Keratinocyte (primary cell): Measurements from ENCODE around the gene SLC10A6.

Experiments
- EZH2 ChIP-seq: IDR thresholded peaks from one replicate; pipeline ENCODE4 v1.6.1; 2012; ENCODE audit warnings: inconsistent platforms, mild to moderate bottlenecking, low read length, moderate library complexity
- TF ChIP-seq, protein P1 (sequence below), 3 experiments: IDR thresholded peaks in 1 of 3; conservative IDR thresholded peaks in 1 of 3; optimal IDR thresholded peaks in 1 of 3; 2 replicates in 2 of 3; 3 replicates in 1 of 3; pipeline versions ENCODE3 to v1.5.1; 2011; ENCODE audit warnings: low read length in 3 of 3, mild to moderate bottlenecking in 3 of 3, moderate library complexity in 2 of 3, control low read depth in 1 of 3, inconsistent platforms in 1 of 3; ENCODE audit not compliant: insufficient read depth in 2 of 3; ENCODE audit errors: extremely low read depth in 1 of 3

DNA sequence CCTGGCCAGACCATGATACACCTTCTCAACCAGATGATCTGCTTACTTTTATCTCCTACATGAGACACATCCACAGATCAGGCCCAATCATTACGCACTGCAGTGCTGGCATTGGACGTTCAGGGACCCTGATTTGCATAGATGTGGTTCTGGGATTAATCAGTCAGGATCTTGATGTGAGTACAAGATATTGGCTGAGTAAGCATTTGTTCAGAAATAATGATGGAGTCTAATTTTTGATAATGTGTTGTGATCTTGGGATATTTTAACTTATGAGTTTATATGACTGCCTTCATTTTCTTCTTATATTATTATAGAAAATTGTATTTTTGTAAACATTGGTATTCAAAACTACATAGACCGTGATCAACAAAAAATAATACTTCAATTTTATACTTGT is 39.4 kb downstream of the SLC10A6 start:
- TF ChIP-seq, protein P1, sequence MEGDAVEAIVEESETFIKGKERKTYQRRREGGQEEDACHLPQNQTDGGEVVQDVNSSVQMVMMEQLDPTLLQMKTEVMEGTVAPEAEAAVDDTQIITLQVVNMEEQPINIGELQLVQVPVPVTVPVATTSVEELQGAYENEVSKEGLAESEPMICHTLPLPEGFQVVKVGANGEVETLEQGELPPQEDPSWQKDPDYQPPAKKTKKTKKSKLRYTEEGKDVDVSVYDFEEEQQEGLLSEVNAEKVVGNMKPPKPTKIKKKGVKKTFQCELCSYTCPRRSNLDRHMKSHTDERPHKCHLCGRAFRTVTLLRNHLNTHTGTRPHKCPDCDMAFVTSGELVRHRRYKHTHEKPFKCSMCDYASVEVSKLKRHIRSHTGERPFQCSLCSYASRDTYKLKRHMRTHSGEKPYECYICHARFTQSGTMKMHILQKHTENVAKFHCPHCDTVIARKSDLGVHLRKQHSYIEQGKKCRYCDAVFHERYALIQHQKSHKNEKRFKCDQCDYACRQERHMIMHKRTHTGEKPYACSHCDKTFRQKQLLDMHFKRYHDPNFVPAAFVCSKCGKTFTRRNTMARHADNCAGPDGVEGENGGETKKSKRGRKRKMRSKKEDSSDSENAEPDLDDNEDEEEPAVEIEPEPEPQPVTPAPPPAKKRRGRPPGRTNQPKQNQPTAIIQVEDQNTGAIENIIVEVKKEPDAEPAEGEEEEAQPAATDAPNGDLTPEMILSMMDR (optimal IDR thresholded peaks at IDR 0.05 in 1 of 3, IDR thresholded peaks at IDR 0.05 in 1 of 3, conservative IDR thresholded peaks at IDR 0.05 in 1 of 3; ENCODE audit: extremely low read depth in 1 of 3, insufficient read depth in 2 of 3, low read length in 3 of 3): no peak
- no peak for TF ChIP-seq EZH2
